Articular chondrocyte of knee joint (primary cell): ENCODE data around the gene STIMATE. TPM values are rescaled to one million over a fixed set of nuclear protein-coding genes. Genes with fewer than 3 reads are reported as not detected.

Experiments used
- small RNA-seq: library from RNA; depleted of rRNA; stranded (forward); fragments of <200 nt; gene quantifications from one replicate; pipeline ENCODE3, GENCODE V24; 2012
- total RNA-seq: library from RNA; depleted of rRNA; stranded (reverse); fragments of >200 nt; gene quantifications from 2 replicates; pipeline ENCODE4 v1.2.3, GENCODE V29; 2012

The STIMATE gene
- 10.2 and 12.8 TPM in 2 replicates for total RNA-seq

DNA sequence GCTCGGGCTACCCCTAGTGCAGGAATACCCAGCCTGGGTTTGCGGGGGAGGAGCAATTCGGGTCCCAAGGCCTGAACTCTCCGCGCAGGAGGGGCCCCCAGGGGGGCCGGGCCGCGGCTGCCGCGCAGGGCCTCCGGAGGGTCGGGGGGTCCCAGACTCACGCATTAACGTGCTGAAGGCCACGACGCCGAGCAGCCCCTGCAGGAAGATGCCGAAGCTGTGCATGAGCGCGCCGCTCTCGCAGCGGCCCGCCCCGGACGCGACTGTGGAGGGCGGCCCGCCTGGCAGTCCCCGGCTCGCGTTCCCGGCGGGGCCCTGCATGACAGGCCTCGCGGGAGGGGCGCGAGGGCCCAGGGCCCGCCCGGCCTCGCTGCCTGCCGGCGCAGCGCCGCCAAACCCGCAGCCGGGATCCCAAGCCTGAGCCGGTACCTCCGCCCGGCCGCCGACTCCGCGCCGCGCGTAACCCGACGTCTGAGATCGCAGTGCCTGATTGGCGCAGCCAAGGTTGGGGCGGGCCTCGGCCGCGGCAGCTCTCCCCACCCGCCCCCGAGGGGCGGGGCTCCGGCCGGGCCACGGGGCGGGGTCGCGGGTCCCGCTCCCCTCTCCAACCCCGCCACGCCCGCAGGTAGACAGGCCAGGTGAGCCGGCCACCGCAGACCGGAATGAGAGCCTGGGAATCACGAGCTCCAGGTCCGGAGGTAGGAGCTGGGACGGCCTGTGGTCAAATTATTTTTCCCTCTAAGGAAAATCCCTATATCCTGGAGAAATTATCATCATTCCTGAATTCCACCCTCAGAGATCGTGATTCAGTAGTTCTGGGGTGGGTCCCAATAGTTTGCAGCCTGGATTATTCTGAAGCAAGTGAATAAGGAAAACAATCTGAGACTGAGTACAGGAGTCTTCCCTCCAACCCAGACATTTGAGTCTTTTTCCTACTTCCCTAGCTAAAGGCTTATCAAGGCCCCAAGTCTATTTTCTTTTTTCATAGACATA lies at the start of gene STIMATE:
Gene STIMATE, minus strand, starts transcription at position 419 of the 993 bp plus-strand sequence. Its CDS starts 98 bp downstream, at position 321.

DNA sequence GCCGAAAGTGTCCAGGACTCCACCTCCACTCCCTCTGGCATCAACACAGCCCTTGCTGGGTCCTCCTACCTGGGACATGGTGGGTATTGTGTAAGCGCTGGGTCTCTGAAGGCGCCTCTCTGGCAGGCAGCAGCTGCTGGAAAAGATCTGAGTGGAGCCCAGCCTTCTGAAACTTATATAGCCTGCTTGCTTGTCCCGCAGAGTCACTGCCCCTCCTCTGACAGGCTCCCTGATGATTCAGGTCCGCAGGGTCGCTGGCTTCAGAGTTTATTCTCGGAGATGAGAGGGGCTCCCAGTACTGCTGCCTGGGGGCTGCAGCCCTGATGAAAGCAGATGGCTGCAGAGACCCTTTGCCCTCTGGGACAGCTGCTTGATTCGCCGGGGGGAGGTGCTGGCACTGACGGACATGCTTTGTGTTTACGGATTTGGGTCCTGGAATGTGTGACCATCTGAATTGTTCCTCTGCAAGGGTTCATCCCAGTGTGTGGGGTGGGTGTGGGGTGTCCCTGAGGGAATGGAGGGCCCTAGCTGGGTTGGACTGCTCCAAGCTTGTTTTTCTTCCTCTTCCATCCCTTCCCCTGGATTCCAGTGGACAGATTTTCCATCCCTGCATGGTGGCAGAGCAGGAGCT lies 62.4 kb downstream of the STIMATE start, which contains the start of gene MUSTN1:
Gene MUSTN1, minus strand, starts transcription at position 149 of the 631 bp plus-strand sequence. Its CDS starts 71 bp downstream, at position 78.

DNA sequence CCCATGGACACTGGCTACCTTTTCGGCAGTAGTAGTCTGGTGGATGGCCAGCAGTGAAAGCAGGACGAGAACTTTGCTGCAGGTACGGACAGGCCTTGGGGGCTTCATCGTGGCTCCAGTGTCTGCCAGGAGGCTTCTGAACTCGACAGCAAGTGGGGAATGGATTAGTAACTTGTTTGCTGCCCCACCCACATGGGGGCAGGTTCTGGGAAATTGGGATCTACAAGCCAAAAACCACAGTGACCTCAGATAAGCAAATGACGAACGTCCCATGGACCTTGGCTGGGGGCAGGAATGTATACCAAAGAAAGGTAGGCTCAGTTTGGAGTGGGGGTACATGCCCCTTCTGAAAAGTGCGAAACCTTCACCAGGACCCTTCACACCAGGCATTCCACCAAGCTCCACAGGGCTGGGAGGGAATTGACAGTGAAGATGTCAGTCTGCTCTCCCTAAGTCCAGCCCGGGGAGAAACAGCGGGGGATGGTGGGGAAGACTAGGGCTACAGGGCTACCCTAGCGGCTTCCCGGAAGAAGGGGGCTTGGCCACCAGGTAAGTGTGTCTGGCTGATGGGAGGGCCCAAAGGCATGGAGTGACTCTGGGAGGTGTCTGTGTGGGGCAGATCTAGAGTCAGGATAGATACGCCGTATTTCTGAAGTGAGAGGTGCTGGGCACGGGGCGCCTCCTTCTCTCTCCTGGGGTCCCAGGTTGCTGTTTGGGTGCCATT lies 66.7 kb downstream of the STIMATE start, which contains the start of gene ITIH4:
Gene ITIH4, minus strand, starts transcription at position 138 of the 724 bp plus-strand sequence. Its CDS starts 30 bp downstream, at position 108.

DNA sequence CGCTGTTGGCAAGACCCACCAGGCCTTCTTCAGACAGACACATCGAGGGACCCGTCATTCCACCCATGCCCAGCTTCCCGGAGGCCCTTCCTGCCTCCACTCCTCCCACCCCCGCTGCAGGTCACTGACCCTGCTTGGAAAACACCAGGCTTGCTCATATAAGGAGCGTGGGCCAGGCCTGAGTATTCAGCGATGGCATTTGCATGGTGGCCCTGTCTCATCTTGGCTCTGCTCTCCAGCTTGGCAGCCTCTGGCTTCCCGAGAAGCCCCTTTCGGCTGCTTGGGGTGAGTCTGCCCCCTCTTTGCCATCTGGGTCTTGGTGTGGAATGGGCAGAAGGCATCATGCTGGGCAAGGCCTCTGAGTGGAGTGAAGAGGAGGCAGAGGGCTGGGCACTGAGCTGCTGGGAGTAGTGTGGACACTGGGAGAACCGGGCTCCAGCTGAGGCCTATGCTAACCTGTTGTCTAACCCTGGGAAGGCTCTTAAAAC lies 102.7 kb downstream of the STIMATE start, which contains the start of gene ITIH3:
Gene ITIH3, plus strand, starts transcription at position 185 of the 488 bp plus-strand sequence. Its CDS starts 8 bp downstream, at position 193.

Small RNAs within 50 kb of the gene (small RNA-seq; reads per million reads assigned to genes)
- not detected for gene MIR8064
- not detected for gene MUSTN1

Other genes with a start within 250 kb of the STIMATE start
- gene PBRM1, start 211.6 kb downstream of the STIMATE start, total RNA-seq, result 95.6 and 99.3 TPM in 2 replicates
- gene GNL3, start 211.5 kb downstream of the STIMATE start, total RNA-seq, result 130 and 144 TPM in 2 replicates
- gene GLT8D1, start 191.8 kb downstream of the STIMATE start, total RNA-seq, result 103 and 106 TPM in 2 replicates
- 106 and 119 TPM in 2 replicates for gene SPCS1, start 191.4 kb downstream of the STIMATE start, total RNA-seq
- 21.0 and 21.8 TPM in 2 replicates for gene NEK4, start 126.6 kb downstream of the STIMATE start, total RNA-seq
- gene ITIH1, start 119.9 kb downstream of the STIMATE start, total RNA-seq, result not detected in 2 replicates
- gene ITIH3, start 102.8 kb downstream of the STIMATE start, total RNA-seq, result 0.11 and 0.39 TPM in 2 replicates
- gene ITIH4, start 66.9 kb downstream of the STIMATE start, total RNA-seq, result 2.7 and 4.7 TPM in 2 replicates
- 0.39 TPM in 1 of 2 replicates, not detected in the other for gene MUSTN1, start 62.5 kb downstream of the STIMATE start, total RNA-seq
- 17.9 and 18.7 TPM in 2 replicates for gene SFMBT1, start 148.5 kb upstream of the STIMATE start, total RNA-seq
- gene RFT1, start 232.9 kb upstream of the STIMATE start, total RNA-seq, result 17.9 and 22.4 TPM in 2 replicates